GM18951 (cell line): ENCODE data around the gene PLEKHG4B.

ENCODE experiments used
- POLR2A ChIP-seq: IDR thresholded peaks from 4 replicates; pipeline ENCODE4 v1.6.1; 2011; ENCODE audit warnings: mild to moderate bottlenecking; ENCODE audit not compliant: insufficient read length, insufficient read depth; ENCODE audit errors: extremely low read depth
- in situ Hi-C: fragments of 300-500 bp; cut with MboI; formaldehyde crosslinking; loops from one replicate; pipeline ENCODE4 v1.12.0; 2022; ENCODE audit warnings: low sequenced_read_pairs, mixed read lengths, inconsistent platforms; ENCODE audit not compliant: unreplicated experiment

PLEKHG4B gene

GRCh38 chr5:187617-188451 is 95.9 kb downstream of the PLEKHG4B start:
- in situ Hi-C loops = no loop called here
- no peak for TF ChIP-seq POLR2A

DNA sequence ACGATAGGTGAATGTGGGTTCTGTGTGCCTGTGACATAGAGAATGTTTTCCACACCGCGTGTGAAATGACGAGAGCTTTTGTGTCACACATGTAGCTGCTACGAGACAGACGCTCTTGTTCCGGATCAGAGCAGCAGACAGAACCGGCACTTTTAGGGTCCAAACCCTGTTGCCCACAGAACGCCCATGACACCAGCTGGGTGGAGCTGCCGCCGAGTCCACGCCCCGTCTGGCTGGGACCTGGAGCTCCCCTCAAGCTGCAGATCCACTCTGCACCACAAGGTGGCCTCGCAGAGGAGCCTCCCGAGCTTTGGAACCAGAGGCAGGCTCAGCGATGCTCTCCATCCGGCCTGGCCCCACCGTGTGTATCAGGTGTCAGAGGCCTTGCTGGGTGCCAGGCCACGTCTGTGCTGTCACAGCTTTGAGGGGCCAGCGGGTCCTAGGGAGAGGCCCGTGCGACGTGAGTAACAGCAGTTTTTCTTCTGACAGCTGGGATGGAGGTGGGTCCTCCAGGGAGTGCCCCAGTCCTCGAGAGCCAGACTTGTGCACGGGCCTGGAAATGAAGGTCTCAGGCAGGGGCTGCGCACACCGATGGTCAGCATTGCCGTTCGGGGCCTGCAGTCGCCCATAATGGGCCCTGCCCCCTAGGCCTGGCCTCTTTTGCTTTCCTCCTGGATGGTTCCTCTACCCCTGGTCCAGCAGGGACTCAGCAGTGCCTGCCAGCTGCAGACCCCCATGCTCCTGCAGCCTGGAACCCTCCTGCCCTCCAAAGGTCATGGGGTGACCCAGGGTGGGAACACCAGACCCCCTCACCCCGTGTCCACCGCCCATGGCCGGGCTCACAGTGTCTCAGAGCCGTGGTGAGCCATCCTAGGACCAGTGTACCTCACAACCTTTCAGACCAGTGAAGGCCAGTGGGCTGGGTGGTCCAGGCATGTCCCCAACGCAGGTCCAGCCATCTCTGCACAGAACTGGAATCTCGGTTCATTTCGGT is 96.8 kb downstream of the PLEKHG4B start:
- TF ChIP-seq POLR2A = peak; percentile 30
- in situ Hi-C loops = no loop called here

DNA sequence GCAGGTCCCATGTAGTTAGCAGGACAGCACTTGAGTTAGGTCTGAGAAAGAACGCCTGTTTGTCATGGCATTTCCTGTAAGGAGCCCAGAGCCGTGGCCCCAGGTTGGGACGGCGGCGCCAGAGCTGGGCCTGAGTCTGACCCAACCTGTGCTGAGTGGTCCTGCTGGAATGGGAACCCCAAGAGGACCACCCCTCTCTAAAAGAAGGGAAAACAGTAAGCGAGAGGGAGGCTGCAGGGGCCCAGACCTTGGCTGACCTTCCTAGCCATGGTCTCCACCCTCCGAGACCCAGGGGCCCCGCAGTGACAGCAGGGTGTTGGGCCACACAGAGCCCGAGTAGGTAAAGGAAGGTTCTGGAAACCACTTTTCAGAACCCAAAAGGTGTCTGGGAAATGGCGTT is 97.5 kb downstream of the PLEKHG4B start:
- in situ Hi-C loops = no loop called here
- no peak for TF ChIP-seq POLR2A

DNA sequence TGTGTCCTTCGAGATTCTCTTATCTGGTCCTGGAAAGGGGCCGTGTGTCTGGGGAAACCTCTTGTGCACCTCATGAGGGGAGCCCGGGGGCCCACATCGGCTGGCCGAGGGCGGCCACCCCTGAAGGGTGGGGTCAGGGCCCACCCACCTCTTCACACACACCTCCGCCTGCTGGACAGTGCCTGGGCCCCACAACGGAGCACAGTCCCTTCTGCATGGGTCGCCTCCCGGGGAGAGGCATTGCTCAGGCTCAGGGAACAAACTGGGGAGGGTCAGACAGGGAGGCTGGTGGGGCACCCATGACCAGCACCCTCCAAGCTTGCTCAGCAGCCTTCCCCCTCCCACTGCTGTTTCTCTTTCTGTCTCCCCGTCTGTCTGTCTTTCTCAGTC is 98.0 kb downstream of the PLEKHG4B start:
- TF ChIP-seq POLR2A = no peak
- in situ Hi-C loops = no loop called here

DNA sequence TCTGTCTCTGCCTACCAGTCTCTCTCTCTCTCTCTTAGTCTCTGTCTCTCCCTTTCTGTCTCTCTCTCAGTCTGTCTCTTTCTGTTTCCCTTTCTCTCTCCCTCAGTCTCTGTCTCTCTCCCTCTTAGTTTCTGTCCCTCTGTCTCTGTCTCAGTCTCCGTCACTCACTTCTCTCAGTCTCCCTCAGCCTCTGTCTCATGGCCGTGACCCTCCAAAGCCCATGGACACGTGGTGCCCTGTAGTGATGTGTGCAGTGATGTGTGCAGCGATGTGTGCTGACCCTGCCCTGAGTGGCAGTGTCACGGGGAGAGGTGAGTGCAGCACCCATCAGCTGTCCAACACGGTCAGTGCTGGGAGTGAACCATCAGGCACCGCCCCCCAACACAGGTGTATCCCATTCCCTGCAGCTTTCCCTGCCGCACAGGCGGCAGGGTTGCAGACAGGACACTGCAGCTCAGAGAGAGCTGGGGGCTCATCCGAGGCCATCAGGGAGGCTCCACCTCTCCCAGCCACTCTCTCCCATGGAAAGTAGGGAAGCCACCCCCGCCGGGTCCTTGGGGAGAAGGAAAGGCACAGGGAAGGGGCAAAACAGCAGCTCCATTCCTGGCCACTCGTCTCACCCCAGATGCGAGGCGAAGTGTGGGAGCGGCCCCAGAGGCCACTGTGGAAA is 98.5 kb downstream of the PLEKHG4B start:
- in situ Hi-C loops = no loop called here

GRCh38 chr5:191036-191948 is 99.3 kb downstream of the PLEKHG4B start, which contains the start of gene LRRC14B:
Gene LRRC14B (plus strand): TSS chr5:191495. CDS start chr5:191539, 44 bp downstream.
- in situ Hi-C loops = no loop called here
- TF ChIP-seq POLR2A = no peak

More for the DNA sequence above, 98.5 kb downstream of the PLEKHG4B start:
- no peak for TF ChIP-seq POLR2A

DNA sequence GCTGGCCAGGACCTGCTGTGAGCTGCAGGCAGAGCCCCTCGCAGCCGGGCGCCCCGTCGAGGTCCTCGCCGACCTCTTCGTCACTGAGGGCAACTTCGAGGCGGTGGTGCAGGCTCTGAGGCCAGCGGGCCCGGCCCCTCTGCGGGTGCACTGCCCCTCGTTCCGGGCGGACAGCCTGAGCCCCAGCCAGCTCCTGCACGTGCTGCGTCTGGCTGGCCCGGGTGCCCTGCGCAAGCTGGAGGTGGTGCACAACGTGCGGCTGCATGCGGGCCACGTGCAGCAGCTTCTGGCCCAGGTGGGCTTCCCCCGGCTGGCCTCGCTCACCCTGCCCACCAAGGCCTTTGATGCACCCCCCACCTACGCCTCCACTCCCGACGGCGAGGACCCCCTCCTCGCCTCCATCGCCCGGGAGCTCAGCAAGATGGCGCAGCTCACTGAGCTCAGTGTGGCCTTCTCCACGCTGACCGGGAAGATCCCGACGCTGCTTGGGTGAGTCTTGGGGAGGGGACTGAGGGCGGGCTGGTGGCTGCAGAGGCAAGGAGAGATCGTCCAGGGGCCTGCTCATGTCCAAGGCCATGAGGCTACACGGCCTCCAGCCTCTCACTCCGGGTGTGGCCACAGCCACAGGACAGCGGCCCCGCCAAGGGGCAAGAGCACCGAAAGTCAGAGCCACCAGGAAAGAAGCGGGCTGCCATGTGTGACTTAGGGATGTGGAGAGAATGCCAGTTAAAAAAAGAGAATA is 100.2 kb downstream of the PLEKHG4B start:
- TF ChIP-seq POLR2A = no peak
- in situ Hi-C loops = no loop called here

DNA sequence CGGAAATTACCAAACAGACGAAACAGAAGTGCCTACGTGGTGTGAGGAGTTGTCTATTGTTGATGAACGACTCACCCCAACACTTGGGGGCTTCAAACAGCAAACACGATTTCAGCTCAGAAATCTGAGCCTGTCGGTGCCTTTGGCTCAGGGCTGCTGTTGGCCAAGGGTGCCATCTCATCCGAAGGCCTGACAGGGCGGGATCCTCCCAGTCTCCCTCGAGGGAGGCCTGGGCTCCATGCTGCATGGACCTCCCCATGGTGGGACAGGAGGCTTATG is 100.7 kb downstream of the PLEKHG4B start:
- TF ChIP-seq POLR2A = no peak
- in situ Hi-C loops = no loop called here

GRCh38 chr5:192970-193831 is 101.2 kb downstream of the PLEKHG4B start:
- in situ Hi-C loops = no loop called here

DNA sequence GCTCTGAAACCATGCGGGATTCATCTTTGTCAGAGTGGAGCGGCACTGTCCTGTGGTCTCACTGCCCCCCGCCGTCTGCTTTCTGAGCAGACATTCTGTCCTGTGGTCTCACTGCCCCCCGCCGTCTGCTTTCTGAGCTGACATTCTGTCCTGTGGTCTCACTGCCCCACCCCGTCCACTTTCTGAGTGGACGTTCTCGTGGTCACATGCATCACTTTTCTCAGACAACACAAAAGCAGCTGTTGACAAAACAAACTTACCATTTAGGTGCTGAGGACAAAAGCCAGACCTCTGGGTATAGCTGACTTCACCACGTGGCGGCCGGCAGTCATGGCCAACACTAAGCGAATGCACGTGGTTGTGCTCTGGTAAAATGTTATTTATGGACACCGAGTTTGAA is 102.1 kb downstream of the PLEKHG4B start:
- in situ Hi-C loops = no loop called here
- no peak for TF ChIP-seq POLR2A

More at GRCh38 chr5:192970-193831, 101.2 kb downstream of the PLEKHG4B start:
- no peak for TF ChIP-seq POLR2A
